Fibroblast of pulmonary artery (primary cell): ENCODE results near the gene SMIM41.

Experiments used
- DNase-seq: peaks from one replicate; pipeline ENCODE4 v3.0.0-alpha.2; 2010; ENCODE audit warnings: low read depth
- H3K4me3 ChIP-seq: replicated peaks from 2 replicates; pipeline ENCODE4 v1.5.1; 2011; ENCODE audit warnings: low read depth, mild to moderate bottlenecking, control low read depth, low read length, moderate library complexity
- TF ChIP-seq, protein P1 (sequence below): IDR thresholded peaks from 2 replicates; pipeline ENCODE4 v1.5.1; 2011; ENCODE audit warnings: mild to moderate bottlenecking, control low read depth, low read length, inconsistent platforms; ENCODE audit errors: missing control alignments

Gene SMIM41

DNA sequence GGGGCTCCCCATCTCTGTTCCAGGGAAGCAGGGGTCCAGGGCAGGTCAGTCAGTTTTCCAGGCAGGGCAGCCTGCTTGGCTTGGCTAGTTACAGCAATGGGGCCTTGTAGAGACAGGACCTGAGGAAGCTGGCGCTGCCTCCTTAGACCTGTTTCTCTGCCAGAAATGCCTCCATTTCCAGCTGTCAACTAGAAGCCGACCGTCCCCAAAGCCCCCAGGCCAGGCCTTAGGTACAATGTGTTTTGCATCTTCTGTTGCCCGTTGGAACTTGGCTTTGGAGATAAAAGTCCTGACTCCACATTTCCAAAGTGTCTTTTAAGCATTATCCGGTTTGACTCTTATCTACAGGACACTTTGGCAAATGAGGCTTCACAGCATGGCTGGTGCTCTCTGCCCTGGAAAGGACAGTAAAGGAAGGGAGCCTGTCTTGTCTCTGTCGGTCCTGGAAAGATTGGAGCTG is 69.7 kb downstream of the SMIM41 start:
- H3K4me3 ChIP-seq = no peak overlapping the region
- TF ChIP-seq, protein P1, sequence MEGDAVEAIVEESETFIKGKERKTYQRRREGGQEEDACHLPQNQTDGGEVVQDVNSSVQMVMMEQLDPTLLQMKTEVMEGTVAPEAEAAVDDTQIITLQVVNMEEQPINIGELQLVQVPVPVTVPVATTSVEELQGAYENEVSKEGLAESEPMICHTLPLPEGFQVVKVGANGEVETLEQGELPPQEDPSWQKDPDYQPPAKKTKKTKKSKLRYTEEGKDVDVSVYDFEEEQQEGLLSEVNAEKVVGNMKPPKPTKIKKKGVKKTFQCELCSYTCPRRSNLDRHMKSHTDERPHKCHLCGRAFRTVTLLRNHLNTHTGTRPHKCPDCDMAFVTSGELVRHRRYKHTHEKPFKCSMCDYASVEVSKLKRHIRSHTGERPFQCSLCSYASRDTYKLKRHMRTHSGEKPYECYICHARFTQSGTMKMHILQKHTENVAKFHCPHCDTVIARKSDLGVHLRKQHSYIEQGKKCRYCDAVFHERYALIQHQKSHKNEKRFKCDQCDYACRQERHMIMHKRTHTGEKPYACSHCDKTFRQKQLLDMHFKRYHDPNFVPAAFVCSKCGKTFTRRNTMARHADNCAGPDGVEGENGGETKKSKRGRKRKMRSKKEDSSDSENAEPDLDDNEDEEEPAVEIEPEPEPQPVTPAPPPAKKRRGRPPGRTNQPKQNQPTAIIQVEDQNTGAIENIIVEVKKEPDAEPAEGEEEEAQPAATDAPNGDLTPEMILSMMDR = no peak
- DNase-seq = no peak

DNA sequence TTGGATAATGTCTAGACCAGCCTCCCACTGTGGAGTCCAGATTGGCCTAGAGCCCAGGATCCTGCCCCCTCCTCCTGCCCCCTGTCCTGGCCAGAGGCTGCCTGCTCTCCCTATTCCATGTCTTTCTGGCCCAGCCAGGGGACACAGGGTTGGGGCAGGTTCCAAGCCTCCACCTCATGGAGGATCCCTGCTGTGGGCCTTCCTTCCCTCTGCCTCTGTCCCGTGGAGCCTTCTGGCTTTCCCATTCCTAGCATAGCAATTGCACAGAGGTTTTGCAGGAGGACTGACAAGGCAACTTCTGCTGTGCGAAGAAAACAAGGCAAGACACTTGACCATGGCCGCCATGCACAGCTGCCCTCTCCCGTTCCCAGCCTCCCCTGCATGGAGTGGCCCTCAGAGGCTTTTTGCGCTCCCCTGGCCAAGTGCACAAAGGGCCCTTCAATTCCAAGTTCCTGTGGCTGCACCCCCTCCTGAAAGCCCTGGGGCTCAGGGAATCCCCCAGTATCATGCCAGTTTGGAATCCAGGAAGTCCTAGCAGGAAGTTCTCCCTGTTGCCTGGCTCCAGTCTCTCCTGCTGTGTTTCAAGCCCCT is 70.2 kb downstream of the SMIM41 start:
- DNase-seq = no peak
- no peak overlapping the region for H3K4me3 ChIP-seq
- TF ChIP-seq, protein P1 = no peak

DNA sequence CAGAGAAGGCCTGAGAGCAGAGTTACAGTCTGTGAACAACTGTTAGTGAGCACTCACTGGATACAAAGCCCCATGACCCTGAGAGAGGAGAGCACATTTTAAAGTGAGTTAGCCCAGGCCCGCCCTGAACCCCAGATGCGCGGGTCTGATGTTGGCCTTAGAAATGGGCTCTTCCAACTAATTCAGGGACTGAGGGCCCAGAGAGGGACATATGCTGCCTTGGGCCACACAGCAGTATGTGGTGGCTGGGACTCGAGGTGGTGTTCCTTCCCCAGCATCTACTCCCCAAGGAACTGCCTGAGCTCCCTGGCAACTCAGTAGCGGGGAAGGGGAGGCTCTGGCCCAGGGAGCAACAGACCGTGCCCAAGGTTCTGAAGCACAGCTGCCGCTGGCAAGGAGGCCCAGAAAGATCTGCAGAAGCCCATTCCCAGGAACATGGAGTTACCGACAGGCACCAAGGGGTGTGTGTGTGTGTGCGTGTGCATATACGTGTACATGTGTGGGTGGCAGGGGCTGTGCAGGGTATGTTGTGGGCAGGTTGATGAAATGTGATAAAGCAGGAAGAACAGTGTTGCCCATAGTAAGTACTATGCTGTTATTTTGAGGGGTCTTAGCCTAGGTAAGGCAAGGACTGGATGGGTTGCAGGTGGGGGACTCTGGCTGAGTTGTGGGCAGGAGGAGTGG is 71.8 kb downstream of the SMIM41 start:
- TF ChIP-seq, protein P1 = no peak
- DNase-seq = no peak
- no peak overlapping the region for H3K4me3 ChIP-seq

DNA sequence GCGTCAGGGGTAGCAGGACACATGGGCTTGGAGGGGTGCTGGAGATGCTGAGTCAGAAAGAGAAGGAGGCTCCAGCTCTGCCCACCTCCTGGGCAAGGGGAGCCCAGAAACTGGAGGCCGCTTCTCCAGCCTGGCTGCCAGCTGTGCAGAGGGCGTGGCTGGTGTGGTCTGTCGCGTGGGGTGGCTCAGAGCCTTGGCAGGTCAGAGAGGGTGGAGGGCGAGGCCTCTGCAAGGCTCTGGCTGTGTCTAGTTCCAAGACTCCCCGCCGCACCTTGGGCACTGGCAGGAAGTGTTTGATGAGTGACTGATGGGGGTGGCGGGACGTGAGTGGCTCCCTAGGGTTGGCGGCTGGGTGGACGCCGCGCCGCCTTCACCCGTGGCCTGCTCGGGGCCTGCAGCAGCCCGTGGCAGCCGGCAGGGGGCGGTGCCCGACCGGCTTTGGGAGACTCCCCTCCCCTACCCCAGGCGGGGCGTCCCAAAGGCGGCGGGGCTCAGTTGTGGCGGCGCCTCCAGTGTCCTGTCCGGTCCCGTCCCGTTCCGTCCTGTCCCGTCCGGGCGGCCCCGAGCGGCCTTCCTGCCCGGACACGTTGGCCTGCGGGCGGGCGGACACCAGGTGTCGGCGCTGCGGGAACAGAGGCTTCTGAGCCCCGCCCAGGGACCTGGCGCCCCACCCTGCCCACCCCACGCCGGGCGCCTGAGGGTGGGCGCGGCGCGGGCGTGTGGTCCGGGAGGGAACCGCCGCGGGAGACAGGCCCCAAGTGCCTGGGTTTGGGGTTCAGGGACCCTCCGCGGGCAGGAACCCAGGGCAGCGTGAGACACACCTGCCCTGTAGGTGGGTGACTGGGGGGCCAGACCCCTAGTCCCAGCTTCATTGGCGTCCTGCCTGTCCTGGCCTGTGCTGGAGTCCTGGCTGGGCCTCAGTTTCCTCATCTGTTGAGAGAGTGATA is 72.6 kb downstream of the SMIM41 start:
- peak overlapping the region; percentile 34 for H3K4me3 ChIP-seq
- TF ChIP-seq, protein P1 = peak; percentile 50

DNA sequence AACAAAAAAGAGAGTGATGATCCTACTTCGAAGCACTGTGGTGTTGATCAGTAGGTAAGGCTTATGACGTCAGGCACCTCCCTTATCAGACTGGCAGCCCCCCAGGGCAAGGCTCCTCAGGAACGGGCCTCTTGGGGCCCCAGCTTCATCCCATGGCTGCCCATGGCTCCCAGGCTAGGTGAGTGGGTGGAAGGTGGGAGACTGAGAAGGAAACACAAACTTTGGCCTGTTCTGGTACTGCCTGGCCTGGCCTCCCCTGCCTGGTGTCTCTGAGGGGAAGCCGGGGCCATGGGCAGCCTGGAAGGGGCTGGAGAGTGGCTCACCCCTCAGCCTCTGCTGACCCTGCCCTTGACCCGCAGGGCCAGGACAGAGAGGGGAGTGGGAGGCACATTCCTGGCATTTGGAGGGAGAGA is 73.4 kb downstream of the SMIM41 start:
- TF ChIP-seq, protein P1 = no peak
- no peak overlapping the region for H3K4me3 ChIP-seq
- DNase-seq = no peak

More for the DNA sequence above, 72.6 kb downstream of the SMIM41 start:
- peak; percentile 60 for DNase-seq

DNA sequence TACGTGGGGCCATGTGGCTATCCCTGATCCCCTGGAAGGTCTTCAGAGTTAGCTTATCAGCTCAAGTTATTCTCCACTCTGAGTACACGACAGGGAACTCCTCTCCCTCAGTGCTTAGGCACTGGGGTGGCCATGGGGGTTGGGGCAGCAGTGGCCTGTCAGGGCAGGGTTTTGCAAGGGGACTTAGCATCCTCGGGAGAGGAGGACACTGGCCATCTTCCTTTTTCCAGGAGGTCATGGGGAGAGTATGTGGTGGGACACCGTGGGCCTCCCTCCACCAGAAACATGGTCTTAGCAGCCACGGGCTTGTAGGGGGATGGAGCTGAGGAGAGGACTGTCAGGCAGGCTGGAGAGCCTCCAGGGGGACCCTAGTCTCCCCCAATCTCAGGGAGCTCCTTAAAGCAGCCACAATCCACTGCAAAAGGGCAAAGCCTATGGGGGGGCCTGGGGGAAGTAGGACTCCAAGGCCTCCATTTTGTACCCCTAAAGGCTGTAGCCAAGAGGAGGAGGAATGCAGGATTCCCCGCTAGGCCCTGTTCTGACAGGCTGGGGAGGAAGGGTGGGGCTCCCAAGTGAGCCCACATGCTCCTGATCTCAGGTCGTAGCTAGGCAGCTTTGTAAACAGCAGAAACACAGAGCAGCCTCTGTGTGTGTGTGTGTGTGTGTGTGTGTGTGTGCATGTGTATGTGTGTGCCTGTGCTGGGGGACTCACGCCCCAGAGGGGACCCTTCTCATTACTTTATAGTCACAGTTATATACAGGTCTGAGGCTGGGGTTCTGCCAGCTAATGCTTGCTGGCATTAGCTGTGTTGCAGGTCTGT is 75.8 kb downstream of the SMIM41 start:
- TF ChIP-seq, protein P1 = no peak
- no peak overlapping the region for H3K4me3 ChIP-seq
- peak; percentile 48 for DNase-seq
